Activated naive CD8-positive, alpha-beta T cell treated with anti-CD3 and anti-CD28 coated beads for 36 hours (primary cell): ENCODE measurements around the gene PCGF1. TPM values are rescaled to one million over a fixed set of nuclear protein-coding genes. Genes with fewer than 3 reads are reported as not detected.
"Not testable (repeated sequence)": the region's sequence is repeated elsewhere in the genome, so short reads cannot be mapped to it uniquely, and the experiment has no call there.

Experiments used
- DNase-seq: peaks from one replicate; pipeline ENCODE4 v3.0.0; 2021
- H3K27ac Mint-ChIP-seq: one replicate; pipeline ENCODE4 v1.8.0; 2022; ENCODE audit warnings: mild to moderate bottlenecking, moderate library complexity, mixed read lengths
- H3K27me3 Mint-ChIP-seq: one replicate; pipeline ENCODE4 v1.8.0; 2022; ENCODE audit warnings: mild to moderate bottlenecking, mixed read lengths
- H3K36me3 Mint-ChIP-seq: one replicate; pipeline ENCODE4 v1.8.0; 2021; ENCODE audit warnings: mild to moderate bottlenecking, mixed read lengths
- H3K4me1 Mint-ChIP-seq: one replicate; pipeline ENCODE4 v1.8.0; 2021; ENCODE audit warnings: mixed read lengths
- H3K4me3 Mint-ChIP-seq: one replicate; pipeline ENCODE4 v1.8.0; 2022; ENCODE audit warnings: mild to moderate bottlenecking, moderate library complexity, mixed read lengths
- H3K9me3 Mint-ChIP-seq: one replicate; pipeline ENCODE4 v1.8.0; 2022; ENCODE audit warnings: mixed read lengths
- total RNA-seq, 2 experiments: library from RNA; stranded (reverse); gene quantifications; one replicate each; pipeline ENCODE4 v1.2.3, GENCODE V29; 2021

The PCGF1 gene
- total RNA-seq, 2 experiments from 2014 or later, result 17.7 to 18.9 TPM

DNA sequence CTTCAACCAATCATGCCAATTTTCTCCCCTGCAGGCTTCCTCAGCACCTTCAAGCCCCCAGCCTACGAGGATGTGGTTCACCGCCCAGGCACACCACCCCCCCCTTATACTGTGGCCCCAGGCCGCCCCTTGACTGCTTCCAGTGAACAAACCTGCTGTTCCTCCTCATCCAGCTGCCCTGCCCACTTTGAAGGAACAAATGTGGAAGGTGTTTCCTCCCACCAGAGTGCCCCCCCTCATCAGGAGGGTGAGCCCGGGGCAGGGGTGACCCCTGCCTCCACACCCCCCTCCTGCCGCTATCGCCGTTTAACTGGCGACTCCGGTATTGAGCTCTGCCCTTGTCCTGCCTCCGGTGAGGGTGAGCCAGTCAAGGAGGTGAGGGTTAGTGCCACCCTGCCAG lies 47.3 kb downstream of the PCGF1 start:
- H3K4me1 Mint-ChIP-seq, result peaks cover 47% of the 10 kb centered on the region
- H3K27ac Mint-ChIP-seq, result peak overlapping the region; percentile 34

DNA sequence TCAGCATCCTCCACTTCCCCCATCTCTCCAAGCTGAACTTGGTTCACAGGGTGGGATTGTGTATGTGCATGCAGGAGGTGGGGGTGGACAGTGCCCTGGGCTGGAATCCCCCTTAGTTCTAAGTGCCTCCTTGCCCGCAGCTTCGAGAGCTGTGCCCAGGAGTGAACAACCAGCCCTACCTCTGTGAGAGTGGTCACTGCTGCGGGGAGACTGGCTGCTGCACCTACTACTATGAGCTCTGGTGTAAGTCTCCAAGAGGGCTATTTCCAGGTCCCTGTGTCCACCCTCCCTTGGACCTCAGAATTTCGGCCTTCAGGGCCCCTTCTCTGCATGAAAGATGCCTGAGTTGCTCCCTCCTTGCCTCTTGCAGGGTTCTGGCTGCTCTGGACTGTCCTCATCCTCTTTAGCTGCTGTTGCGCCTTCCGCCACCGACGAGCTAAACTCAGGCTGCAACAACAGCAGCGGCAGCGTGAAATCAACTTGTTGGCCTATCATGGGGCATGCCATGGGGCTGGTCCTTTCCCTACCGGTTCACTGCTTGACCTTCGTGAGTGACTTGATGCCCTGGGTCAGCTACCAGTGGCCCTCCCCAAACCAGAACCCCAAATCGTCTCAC lies 47.9 kb downstream of the PCGF1 start:
- Mint-ChIP-seq H3K4me3 (peak overlapping the region; percentile 98), H3K36me3 (peaks cover 17% of the 10 kb centered on the region), H3K4me1 (peaks cover 48% of the 10 kb centered on the region)
- not testable (repeated sequence) for DNase-seq, H3K27me3 Mint-ChIP-seq, H3K9me3 Mint-ChIP-seq, H3K27ac Mint-ChIP-seq

More for the DNA sequence above, 47.3 kb downstream of the PCGF1 start:
- H3K4me3 Mint-ChIP-seq, result peak overlapping the region; percentile 98
- H3K36me3 Mint-ChIP-seq, result peaks cover 14% of the 10 kb centered on the region
- DNase-seq, H3K27me3 Mint-ChIP-seq, H3K9me3 Mint-ChIP-seq: not testable (repeated sequence)

DNA sequence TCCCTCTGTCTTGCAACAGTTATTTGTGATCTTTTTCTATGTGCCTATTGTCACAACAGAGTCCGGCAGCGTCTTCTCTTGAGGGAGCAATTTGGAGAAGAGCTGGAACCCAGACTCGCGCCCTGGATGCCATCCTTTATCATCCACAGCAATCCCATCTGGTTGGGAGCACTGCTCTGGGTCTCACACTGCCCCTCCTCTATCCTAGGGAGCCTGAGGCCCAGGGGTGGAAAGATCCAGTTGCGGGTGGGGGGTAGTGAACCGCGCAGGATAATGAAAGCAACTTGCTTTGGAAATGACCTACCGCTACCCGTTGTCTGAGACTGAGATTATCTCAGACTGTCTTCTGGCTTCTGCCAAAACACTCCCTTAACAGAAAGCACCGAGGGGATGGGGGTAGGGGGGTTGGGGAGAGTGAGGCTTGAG lies 48.5 kb downstream of the PCGF1 start:
- Mint-ChIP-seq H3K27me3 (peaks cover 5% of the 10 kb centered on the region), H3K27ac (peak overlapping the region; percentile 99), H3K36me3 (peaks cover 15% of the 10 kb centered on the region), H3K4me1 (peaks cover 49% of the 10 kb centered on the region), H3K9me3 (no peaks in the 10 kb centered on the region), H3K4me3 (peak overlapping the region; percentile 98)
- DNase-seq, result no peak

DNA sequence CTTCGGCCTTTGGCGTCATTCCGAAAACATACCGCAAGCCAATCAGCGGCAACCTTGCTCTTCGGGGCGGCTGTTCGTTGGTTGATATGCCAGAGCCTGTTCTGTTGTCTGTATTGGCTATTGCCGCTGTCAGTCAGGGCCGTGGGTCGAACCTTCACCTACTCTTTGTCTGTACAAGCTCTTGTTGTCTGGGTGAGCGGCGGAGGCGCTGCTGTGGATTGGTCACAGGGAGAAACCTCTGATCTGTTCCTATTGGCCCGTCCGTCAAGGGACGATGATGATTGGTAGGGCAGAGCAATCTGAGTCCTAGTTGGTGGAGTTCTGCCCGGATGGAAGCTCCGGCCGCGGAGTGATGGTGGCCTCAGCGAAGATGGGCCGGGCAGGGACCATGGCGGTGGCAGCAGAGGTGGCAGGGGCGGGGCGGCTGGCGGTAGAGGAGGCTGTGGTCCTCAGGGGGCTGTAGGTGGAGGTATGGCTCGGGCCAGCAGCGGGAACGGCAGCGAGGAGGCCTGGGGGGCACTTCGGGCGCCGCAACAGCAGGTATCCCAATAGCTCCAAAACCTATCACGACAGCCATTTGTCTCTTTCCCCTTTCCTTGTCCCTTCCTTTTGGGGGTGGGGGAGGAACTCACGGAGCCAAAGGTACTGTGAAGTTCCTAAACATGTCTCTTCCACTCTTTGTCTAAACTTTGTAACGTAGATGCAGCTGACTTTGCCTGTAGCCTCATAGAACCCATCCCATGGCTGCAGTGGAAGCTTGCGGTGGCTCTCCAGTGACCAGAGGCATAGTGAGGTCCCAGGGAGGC lies 49.2 kb downstream of the PCGF1 start, which contains the start of gene WBP1:
TSS of gene WBP1 (plus strand) at position 307 of the 806 bp plus-strand sequence. CDS start at position 472, 165 bp downstream.
- peak within 1 kb of the TSS; percentile 98 for H3K4me3 Mint-ChIP-seq
- H3K36me3 Mint-ChIP-seq, result peaks cover 13% of the 10 kb centered on the region
- H3K27me3 Mint-ChIP-seq, result peaks cover 5% of the 10 kb centered on the region
- peaks cover 46% of the 10 kb centered on the region for H3K4me1 Mint-ChIP-seq
- H3K27ac Mint-ChIP-seq, result peak within 1 kb of the TSS; percentile 99
- no peaks in the 10 kb centered on the region for H3K9me3 Mint-ChIP-seq
- DNase-seq, result peak; percentile 99

DNA sequence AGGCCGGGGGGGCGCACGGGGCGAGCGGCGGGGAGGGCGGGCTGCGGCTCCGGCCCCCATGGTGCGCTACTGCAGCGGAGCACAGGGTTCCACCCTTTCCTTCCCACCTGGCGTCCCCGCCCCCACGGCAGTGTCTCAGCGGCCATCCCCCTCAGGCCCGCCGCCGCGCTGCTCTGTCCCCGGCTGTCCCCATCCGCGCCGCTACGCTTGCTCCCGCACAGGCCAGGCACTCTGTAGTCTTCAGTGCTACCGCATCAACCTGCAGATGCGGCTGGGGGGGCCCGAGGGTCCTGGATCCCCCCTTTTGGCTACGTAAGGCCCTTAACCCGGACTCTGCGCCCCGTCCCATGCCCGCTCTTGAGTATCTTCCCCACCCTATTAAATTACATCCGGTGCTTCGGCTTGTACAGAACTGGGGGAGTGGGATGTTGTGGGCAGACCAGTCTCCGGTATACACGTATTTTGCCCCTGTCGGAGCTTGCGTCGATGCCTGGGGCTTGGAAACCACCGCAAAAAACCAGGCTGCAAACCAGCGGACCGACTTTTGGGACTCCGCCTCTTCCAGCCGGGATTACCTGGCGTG lies 49.9 kb downstream of the PCGF1 start:
- peaks cover 43% of the 10 kb centered on the region for H3K4me1 Mint-ChIP-seq
- H3K36me3 Mint-ChIP-seq, result peaks cover 13% of the 10 kb centered on the region
- H3K27me3 Mint-ChIP-seq, result peaks cover 5% of the 10 kb centered on the region
- H3K4me3 Mint-ChIP-seq, result peak overlapping the region; percentile 98
- H3K9me3 Mint-ChIP-seq, result no peaks in the 10 kb centered on the region
- peak overlapping the region; percentile 99 for H3K27ac Mint-ChIP-seq
- DNase-seq, result peak; percentile 89

DNA sequence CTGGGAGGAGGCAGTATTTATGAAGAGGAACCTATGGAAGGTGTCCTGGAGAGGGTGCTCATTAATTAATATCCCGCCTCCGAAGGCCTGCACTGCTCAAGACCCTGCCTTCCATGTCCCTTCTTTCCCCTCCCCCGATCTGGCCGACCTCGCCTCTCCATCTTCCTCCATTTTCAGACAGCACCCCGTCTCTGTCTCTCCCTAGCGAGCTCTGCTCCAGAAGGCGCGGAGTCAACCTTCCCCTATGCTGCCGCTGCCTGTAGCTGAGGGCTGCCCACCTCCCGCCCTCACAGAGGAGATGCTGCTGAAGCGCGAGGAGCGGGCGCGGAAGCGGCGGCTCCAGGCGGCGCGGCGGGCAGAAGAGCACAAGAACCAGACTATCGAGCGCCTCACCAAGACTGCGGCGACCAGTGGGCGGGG lies 50.4 kb downstream of the PCGF1 start:
- no peak for DNase-seq
- H3K9me3 Mint-ChIP-seq, result no peaks in the 10 kb centered on the region
- peaks cover 13% of the 10 kb centered on the region for H3K36me3 Mint-ChIP-seq
- peak overlapping the region; percentile 98 for H3K4me3 Mint-ChIP-seq
- H3K4me1 Mint-ChIP-seq, result peaks cover 47% of the 10 kb centered on the region
- H3K27ac Mint-ChIP-seq, result peak overlapping the region; percentile 99
- peaks cover 5% of the 10 kb centered on the region for H3K27me3 Mint-ChIP-seq

Other genes starting within 250 kb of the PCGF1 start
- gene SLC4A5, start 164.3 kb downstream of the PCGF1 start, total RNA-seq, result 1 to 10 TPM in 1 of 2 experiments, under 1 TPM in 1; 0.74 to 1.5 TPM
- 10 to 100 TPM; 93.6 to 94.1 TPM for gene DCTN1, start 127.4 kb downstream of the PCGF1 start, total RNA-seq
- gene C2orf81, start 86.1 kb downstream of the PCGF1 start, total RNA-seq, result 1 to 10 TPM; 5.1 to 6.2 TPM
- gene WDR54, start 86.0 kb downstream of the PCGF1 start, total RNA-seq, result 10 to 100 TPM; 88.6 to 90.2 TPM
- gene RTKN, start 65.8 kb downstream of the PCGF1 start, total RNA-seq, result 1 to 10 TPM; 1.6 to 1.8 TPM
- 10 to 100 TPM; 29.0 to 30.9 TPM for gene INO80B, start 52.6 kb downstream of the PCGF1 start, total RNA-seq
- 10 to 100 TPM; 19.1 to 20.1 TPM for gene WBP1, start 49.3 kb downstream of the PCGF1 start, total RNA-seq
- 10 to 100 TPM; 54.7 to 59.5 TPM for gene MOGS, start 42.3 kb downstream of the PCGF1 start, total RNA-seq
- gene MRPL53, start 35.0 kb downstream of the PCGF1 start, total RNA-seq, result 100 to 1,000 TPM; 105 to 111 TPM
- 10 to 100 TPM in 1 of 2 experiments, 1 to 10 TPM in 1; 8.0 to 11.8 TPM for gene CCDC142, start 24.7 kb downstream of the PCGF1 start, total RNA-seq
- gene TTC31, start 24.6 kb downstream of the PCGF1 start, total RNA-seq, result 10 to 100 TPM; 22.7 to 23.2 TPM
- under 1 TPM in 1 of 2 experiments, not detected in 1; 0.18 TPM for gene LBX2, start 8.1 kb downstream of the PCGF1 start, total RNA-seq
- gene TLX2, start 6.8 kb upstream of the PCGF1 start, total RNA-seq, result under 1 TPM in 1 of 2 experiments, not detected in 1; 0.12 TPM
- gene DQX1, start 18.5 kb upstream of the PCGF1 start, total RNA-seq, result under 1 TPM; 0.16 to 0.27 TPM
- 100 to 1,000 TPM; 138 to 140 TPM for gene AUP1, start 22.0 kb upstream of the PCGF1 start, total RNA-seq
- 10 to 100 TPM; 56.8 to 59.3 TPM for gene HTRA2, start 22.2 kb upstream of the PCGF1 start, total RNA-seq
- gene LOXL3, start 46.2 kb upstream of the PCGF1 start, total RNA-seq, result 1 to 10 TPM; 1.9 to 2.7 TPM
- 10 to 100 TPM; 19.6 to 23.5 TPM for gene DOK1, start 47.0 kb upstream of the PCGF1 start, total RNA-seq
- gene M1AP, start 140.6 kb upstream of the PCGF1 start, total RNA-seq, result under 1 TPM in 1 of 2 experiments, not detected in 1; 0.23 TPM
- gene SEMA4F, start 146.6 kb upstream of the PCGF1 start, total RNA-seq, result 1 to 10 TPM; 3.9 to 4.2 TPM